ENCODE data around the gene SZRD1.

DNA sequence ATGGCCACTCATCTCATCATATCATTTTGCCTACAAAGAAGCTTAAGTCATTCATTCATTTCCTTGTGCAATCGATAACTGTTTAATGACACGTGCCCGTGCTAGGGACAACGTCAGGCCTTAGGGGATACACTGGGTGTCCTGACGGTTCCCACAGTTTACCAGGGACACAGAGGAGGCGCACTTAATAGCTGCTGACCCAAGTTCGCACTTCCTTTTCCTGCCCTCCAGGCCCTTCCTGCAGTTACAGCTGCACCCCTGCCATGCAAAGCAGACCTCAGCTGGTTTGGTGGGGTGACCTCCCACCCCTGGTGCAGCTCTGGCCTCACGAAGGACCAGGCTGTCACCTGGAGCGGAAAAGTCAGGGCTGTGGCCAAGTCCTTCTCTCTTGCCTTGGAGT is 66.0 kb downstream of the SZRD1 start:
- TF ChIP-seq, protein P1, sequence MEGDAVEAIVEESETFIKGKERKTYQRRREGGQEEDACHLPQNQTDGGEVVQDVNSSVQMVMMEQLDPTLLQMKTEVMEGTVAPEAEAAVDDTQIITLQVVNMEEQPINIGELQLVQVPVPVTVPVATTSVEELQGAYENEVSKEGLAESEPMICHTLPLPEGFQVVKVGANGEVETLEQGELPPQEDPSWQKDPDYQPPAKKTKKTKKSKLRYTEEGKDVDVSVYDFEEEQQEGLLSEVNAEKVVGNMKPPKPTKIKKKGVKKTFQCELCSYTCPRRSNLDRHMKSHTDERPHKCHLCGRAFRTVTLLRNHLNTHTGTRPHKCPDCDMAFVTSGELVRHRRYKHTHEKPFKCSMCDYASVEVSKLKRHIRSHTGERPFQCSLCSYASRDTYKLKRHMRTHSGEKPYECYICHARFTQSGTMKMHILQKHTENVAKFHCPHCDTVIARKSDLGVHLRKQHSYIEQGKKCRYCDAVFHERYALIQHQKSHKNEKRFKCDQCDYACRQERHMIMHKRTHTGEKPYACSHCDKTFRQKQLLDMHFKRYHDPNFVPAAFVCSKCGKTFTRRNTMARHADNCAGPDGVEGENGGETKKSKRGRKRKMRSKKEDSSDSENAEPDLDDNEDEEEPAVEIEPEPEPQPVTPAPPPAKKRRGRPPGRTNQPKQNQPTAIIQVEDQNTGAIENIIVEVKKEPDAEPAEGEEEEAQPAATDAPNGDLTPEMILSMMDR (conservative IDR thresholded peaks at IDR 0.05; ENCODE audit: low read length) = no peak
- TF ChIP-seq EZH2phosphoT487 (IDR thresholded peaks at IDR 0.05; ENCODE audit: borderline replicate concordance, low read depth, low read length) = no peak

Data from OCI-LY7 (cell line).